IMR-90 (cell line): ENCODE results near the gene AQP4. TPM values are rescaled to one million over a fixed set of nuclear protein-coding genes. Genes with fewer than 3 reads are reported as not detected.

Source experiments
- ATAC-seq: fragments of 200-7000 bp; cut with Tn5 transposase; 2 replicates; pipeline ENCODE4 v1.9.1; 2020; ENCODE audit warnings: low read depth, mild to moderate bottlenecking, moderate library complexity
- BruUV-seq: library from RNA; stranded (reverse); fragments of 400-500 nt; replicated peaks from 2 replicates; lab custom pipeline; 2021; lab: Mats Ljungman, UMichigan
- CTCF ChIA-PET: fragments of 300-600 bp; formaldehyde crosslinking; extraction: SDS; loops from one replicate; lab custom pipeline; 2021; ENCODE audit warnings: antibody characterized with exemption; lab: Yijun Ruan, JAX
- POLR2A ChIA-PET: fragments of 300-600 bp; sonication (Branson Sonifier 250); formaldehyde crosslinking; loops from one replicate; lab custom pipeline; 2022; ENCODE audit warnings: antibody characterized with exemption; ENCODE audit not compliant: unreplicated experiment; lab: Charles Lee
- DNase-seq: peaks from one replicate; pipeline ENCODE4 v3.0.0; 2013
- H2AFZ ChIP-seq: replicated peaks from 2 replicates; pipeline ENCODE3; 2013; ENCODE audit warnings: low read length, mild to moderate bottlenecking; ENCODE audit not compliant: poor library complexity
- H2AK5ac ChIP-seq: 2 replicates; pipeline ENCODE4 v1.6.1; 2013; ENCODE audit warnings: low read depth, low read length, inconsistent platforms
- H2AK9ac ChIP-seq: replicated peaks from 2 replicates; pipeline ENCODE3; 2013; ENCODE audit warnings: mild to moderate bottlenecking, low read depth, low read length, moderate library complexity; ENCODE audit not compliant: poor library complexity
- H2BK120ac ChIP-seq: 2 replicates; pipeline ENCODE4 v1.6.1; 2013; ENCODE audit warnings: low read depth, low read length, inconsistent platforms
- H2BK15ac ChIP-seq: 3 replicates; pipeline ENCODE4 v1.6.1; 2013; ENCODE audit warnings: low read depth, low read length, inconsistent platforms
- H2BK20ac ChIP-seq: 2 replicates; pipeline ENCODE4 v1.6.1; 2013; ENCODE audit warnings: low read depth, mild to moderate bottlenecking, inconsistent platforms, low read length, moderate library complexity
- H2BK5ac ChIP-seq: 2 replicates; pipeline ENCODE4 v1.6.1; 2013; ENCODE audit warnings: mild to moderate bottlenecking, low read depth, low read length, inconsistent platforms; ENCODE audit not compliant: poor library complexity, severe bottlenecking
- H3K14ac ChIP-seq: replicated peaks from 2 replicates; pipeline ENCODE4 v1.6.1; 2013; ENCODE audit warnings: low read depth, low read length, inconsistent platforms
- H3K18ac ChIP-seq: 2 replicates; pipeline ENCODE4 v1.6.1; 2013; ENCODE audit warnings: low read depth, low read length, control low read depth
- H3K23ac ChIP-seq: 2 replicates; pipeline ENCODE4 v1.6.1; 2013; ENCODE audit warnings: low read depth, low read length, inconsistent platforms
- H3K27ac ChIP-seq: 2 replicates; pipeline ENCODE4 v1.5.1; 2013; ENCODE audit warnings: mild to moderate bottlenecking, control low read depth, low read length; ENCODE audit not compliant: insufficient read depth
- H3K27me3 ChIP-seq: 2 replicates; pipeline ENCODE4 v1.6.1; 2013; ENCODE audit warnings: low read length; ENCODE audit not compliant: control insufficient read depth, insufficient read depth
- H3K36me3 ChIP-seq: 2 replicates; pipeline ENCODE4 v1.6.1; 2013; ENCODE audit warnings: low read length, mixed read lengths; ENCODE audit not compliant: control insufficient read depth, insufficient read depth
- H3K4ac ChIP-seq: 2 replicates; pipeline ENCODE4 v1.6.1; 2013; ENCODE audit warnings: low read depth, low read length, inconsistent platforms
- H3K4me1 ChIP-seq: 2 replicates; pipeline ENCODE4 v1.6.1; 2013; ENCODE audit warnings: low read length, mixed read lengths; ENCODE audit not compliant: control insufficient read depth, insufficient read depth
- H3K4me2 ChIP-seq: 2 replicates; pipeline ENCODE4 v1.6.1; 2013; ENCODE audit warnings: low read depth, mild to moderate bottlenecking, control low read depth, low read length, moderate library complexity
- H3K4me3 ChIP-seq: 2 replicates; pipeline ENCODE4 v1.5.1; 2013; ENCODE audit warnings: low read depth, mild to moderate bottlenecking, control low read depth, low read length, moderate library complexity; ENCODE audit not compliant: insufficient read depth
- H3K56ac ChIP-seq: 2 replicates; pipeline ENCODE4 v1.6.1; 2013; ENCODE audit warnings: low read length, inconsistent platforms; ENCODE audit not compliant: insufficient read depth; ENCODE audit errors: extremely low read depth
- H3K79me1 ChIP-seq, 2 experiments: 2 replicates each; pipeline ENCODE4 v1.6.1; 2013; ENCODE audit warnings: low read length in 2 of 2, inconsistent platforms in 1 of 2, low read depth in 1 of 2
- H3K9ac ChIP-seq: 2 replicates; pipeline ENCODE4 v1.6.1; 2013; ENCODE audit warnings: low read depth, low read length, control low read depth
- H3K9me1 ChIP-seq: 2 replicates; pipeline ENCODE4 v1.6.1; 2013; ENCODE audit warnings: low read length, inconsistent platforms; ENCODE audit not compliant: insufficient read depth
- H3K9me3 ChIP-seq: 2 replicates; pipeline ENCODE4 v1.6.1; 2013; ENCODE audit warnings: low read length; ENCODE audit not compliant: control insufficient read depth, insufficient read depth
- H4K20me1 ChIP-seq: 2 replicates; pipeline ENCODE4 v1.6.1; 2013; ENCODE audit warnings: low read length, inconsistent platforms; ENCODE audit not compliant: insufficient read depth
- H4K5ac ChIP-seq: 2 replicates; pipeline ENCODE4 v1.6.1; 2013; ENCODE audit warnings: mild to moderate bottlenecking, low read depth, low read length, control low read depth
- H4K8ac ChIP-seq, 2 experiments: 2 replicates each; pipeline ENCODE4 v1.6.1; 2013; ENCODE audit warnings: low read depth in 2 of 2, low read length in 2 of 2, control low read depth in 1 of 2, inconsistent platforms in 1 of 2
- H4K91ac ChIP-seq: 2 replicates; pipeline ENCODE4 v1.6.1; 2013; ENCODE audit warnings: low read depth, low read length, inconsistent platforms; ENCODE audit not compliant: insufficient read depth
- BHLHE40 ChIP-seq: fragments of 150-350 bp; IDR thresholded peaks from 2 replicates; pipeline ENCODE4 v1.6.1; 2016; ENCODE audit warnings: mild to moderate bottlenecking, low read depth, low read length
- CHD1 ChIP-seq: IDR thresholded peaks from 2 replicates; pipeline ENCODE4 v1.6.1; 2012; ENCODE audit warnings: low read depth, low read length, improper control_type of control experiment
- MAZ ChIP-seq: IDR thresholded peaks from 2 replicates; pipeline ENCODE4 v1.6.1; 2012; ENCODE audit warnings: low read depth, mild to moderate bottlenecking, low read length, improper control_type of control experiment, moderate library complexity, borderline replicate concordance
- POLR2A ChIP-seq: IDR thresholded peaks from 2 replicates; pipeline ENCODE4 v1.6.1; 2012; ENCODE audit warnings: mild to moderate bottlenecking, low read depth, low read length
- RCOR1 ChIP-seq: IDR thresholded peaks from 2 replicates; pipeline ENCODE4 v1.6.1; 2012; ENCODE audit warnings: mild to moderate bottlenecking, low read length, improper control_type of control experiment; ENCODE audit not compliant: insufficient replicate concordance
- RFX5 ChIP-seq: IDR thresholded peaks from 2 replicates; pipeline ENCODE4 v1.8.0; 2012; ENCODE audit warnings: low read depth, mild to moderate bottlenecking, low read length, moderate library complexity
- WGBS, 2 experiments: methylation state at CpG; one replicate each; pipeline versions ENCODE4 v1.1.5 to v1.1.7; 2013; ENCODE audit warnings: missing lambda C conversion rate in 2 of 2; ENCODE audit not compliant: insufficient read length in 1 of 2; ENCODE audit errors: extremely low coverage in 2 of 2; 5-methylcytosine and 5-hydroxymethylcytosine counted together
- dilution Hi-C: fragments of 300-500 bp; cut with HindIII; formaldehyde crosslinking; loops from one replicate; pipeline ENCODE4 v1.14.3; 2018; ENCODE audit warnings: low sequenced_read_pairs; ENCODE audit not compliant: unreplicated experiment
- in situ Hi-C: fragments of 300-500 bp; cut with MboI; formaldehyde crosslinking; loops from 3 replicates; pipeline ENCODE4 v1.14.3; 2019; ENCODE audit warnings: low sequenced_read_pairs, inconsistent platforms, mixed read lengths
- intact Hi-C: fragments of 100-400 bp; cut with micrococcal nuclease; formaldehyde crosslinking; loops from 2 replicates; pipeline ENCODE4 v1.10.0; 2022
- polyA plus RNA-seq, 3 experiments: library from polyadenylated mRNA; depleted of rRNA; stranded (reverse); fragments of >200 nt; gene quantifications; 2 replicates each; pipeline ENCODE4 v1.2.3, GENCODE V29; 2012; ENCODE audit warnings: low replicate concordance in 1 of 3
- total RNA-seq: library from RNA; depleted of rRNA; stranded (reverse); fragments of >200 nt; gene quantifications from 2 replicates; pipeline ENCODE4 v1.2.3, GENCODE V29; 2012

AQP4 gene
- total and polyA plus RNA-seq, 2 of the 4 experiments (the other 2 are of a cell fraction): not detected

- dilution Hi-C loops: no loop called here
Measured at GRCh38 chr18:26854292-26854881, 11.1 kb downstream of the AQP4 start.

More at GRCh38 chr18:26854292-26854881, 11.1 kb downstream of the AQP4 start:
- ChIA-PET POLR2A (no interaction called here), CTCF (no interaction called here)
- H2AK9ac ChIP-seq: no peak overlapping the region
- no peak overlapping the region for H3K23ac ChIP-seq
- no peaks in the 10 kb centered on the region for H3K36me3 ChIP-seq
- H2BK20ac ChIP-seq: no peak overlapping the region
- H3K9me1 ChIP-seq: no peaks in the 10 kb centered on the region
- H4K20me1 ChIP-seq: no peaks in the 10 kb centered on the region
- H3K14ac ChIP-seq: no peak overlapping the region
- no peak overlapping the region for H2AK5ac ChIP-seq
- H4K91ac ChIP-seq: no peak overlapping the region
- no peak for TF ChIP-seq RCOR1
- no peak for TF ChIP-seq POLR2A
- TF ChIP-seq RFX5: no peak
- no peak for TF ChIP-seq CHD1
- TF ChIP-seq BHLHE40: no peak
- TF ChIP-seq MAZ: no peak
- no peak overlapping the region for H3K9ac ChIP-seq
- no peak overlapping the region for H2BK15ac ChIP-seq
- no peak overlapping the region for H3K4me3 ChIP-seq
- H2AFZ ChIP-seq: no peak overlapping the region
- H3K4me1 ChIP-seq: no peaks in the 10 kb centered on the region
- H4K5ac ChIP-seq: no peak overlapping the region
- no peak overlapping the region for H3K4ac ChIP-seq
- H2BK5ac ChIP-seq: no peak overlapping the region
- H3K4me2 ChIP-seq: no peak overlapping the region
- ATAC-seq: no peak
- H3K27me3 ChIP-seq: no peaks in the 10 kb centered on the region
- 58% methylated on average over 2 of the region's 10 CpGs; no CpG with 5 or more reads in 1 of the 2 experiments for WGBS, 2 experiments
- H3K9me3 ChIP-seq: peaks cover under 1% of the 10 kb centered on the region; the same call in 1 of the 2 replicates
- H2BK120ac ChIP-seq: no peak overlapping the region
- H4K8ac ChIP-seq: no peak overlapping the region
- intact Hi-C loops (no loop called here), in situ Hi-C loops (no loop called here)
- DNase-seq: no peak
- BruUV-seq: no TSS peak
- H3K56ac ChIP-seq: no peak overlapping the region
- no peak overlapping the region for H3K18ac ChIP-seq
- H3K27ac ChIP-seq: no peak overlapping the region
- H3K79me1 ChIP-seq: no peaks in the 10 kb centered on the region
